NB4 (cell line): Measurements from ENCODE around the gene CEP128.

Experiments used
- DNase-seq: peaks from one replicate; pipeline ENCODE4 v3.0.0; 2010; ENCODE audit warnings: low read depth
- H3K4me3 ChIP-seq: one replicate; pipeline ENCODE4 v1.5.1; 2011; ENCODE audit warnings: mild to moderate bottlenecking, low read depth, low read length, moderate library complexity
- CTCF ChIP-seq: IDR thresholded peaks from one replicate; pipeline ENCODE4 v1.5.1; 2012; ENCODE audit warnings: low read depth, low read length
- MAX ChIP-seq: IDR thresholded peaks from 2 replicates; pipeline ENCODE4 v1.6.1; 2011; ENCODE audit warnings: low read depth, low read length
- MYC ChIP-seq: IDR thresholded peaks from 2 replicates; pipeline ENCODE4 v1.6.1; 2011; ENCODE audit warnings: low read depth, low read length
- POLR2A ChIP-seq: IDR thresholded peaks from 2 replicates; pipeline ENCODE4 v1.6.1; 2011; ENCODE audit warnings: mild to moderate bottlenecking; ENCODE audit not compliant: insufficient read length; ENCODE audit errors: extremely low read depth

CEP128 gene

GRCh38 chr14:80805136-80805535 lies 136.4 kb downstream of the CEP128 start:
- no peak for TF ChIP-seq MAX
- no peak for TF ChIP-seq CTCF
- no peak for TF ChIP-seq MYC
- TF ChIP-seq POLR2A = no peak
- DNase-seq = no peak
- no peak overlapping the region for H3K4me3 ChIP-seq

- TF ChIP-seq MYC = no peak
- TF ChIP-seq MAX = no peak
- no peak for TF ChIP-seq CTCF
- TF ChIP-seq POLR2A = no peak
- no peak overlapping the region for H3K4me3 ChIP-seq
- DNase-seq = no peak
Observed at GRCh38 chr14:80798878-80799277, 142.7 kb downstream of the CEP128 start.

GRCh38 chr14:80798211-80798610 lies 143.3 kb downstream of the CEP128 start:
- no peak overlapping the region for H3K4me3 ChIP-seq
- TF ChIP-seq CTCF = no peak
- no peak for TF ChIP-seq MAX
- TF ChIP-seq MYC = no peak
- DNase-seq = no peak

GRCh38 chr14:80792771-80793170 lies 148.8 kb downstream of the CEP128 start:
- TF ChIP-seq POLR2A = no peak
- no peak for TF ChIP-seq CTCF
- TF ChIP-seq MYC = no peak
- TF ChIP-seq MAX = no peak
- no peak for DNase-seq

GRCh38 chr14:80787876-80788275 lies 153.7 kb downstream of the CEP128 start:
- no peak for TF ChIP-seq MAX
- TF ChIP-seq MYC = no peak
- TF ChIP-seq POLR2A = no peak
- no peak for TF ChIP-seq CTCF
- H3K4me3 ChIP-seq = no peak overlapping the region
- no peak for DNase-seq

More at GRCh38 chr14:80792771-80793170, 148.8 kb downstream of the CEP128 start:
- H3K4me3 ChIP-seq = no peak overlapping the region

GRCh38 chr14:80784820-80785219 lies 156.7 kb downstream of the CEP128 start:
- no peak overlapping the region for H3K4me3 ChIP-seq
- DNase-seq = no peak
- no peak for TF ChIP-seq MAX
- no peak for TF ChIP-seq POLR2A
- no peak for TF ChIP-seq CTCF
- no peak for TF ChIP-seq MYC
